NCI-H187 treated with DMSO at 0.1 percent for 48 hours (cell line): Measurements from ENCODE around the gene DAAM1.

ENCODE experiments used
- DNase-seq: peaks from one replicate; lab custom pipeline; 2025; lab: John Stamatoyannopoulos, UW

Gene DAAM1

GRCh38 chr14:59187802-59188460 is 536 bp upstream of the DAAM1 start:
- peak; percentile 24 for DNase-seq

GRCh38 chr14:59189091-59189785 is 771 bp downstream of the DAAM1 start:
- no peak for DNase-seq

GRCh38 chr14:59189786-59190368 is 1.4 kb downstream of the DAAM1 start:
- DNase-seq, result peak; percentile 81

GRCh38 chr14:59190372-59190771 is 1.9 kb downstream of the DAAM1 start:
- no peak for DNase-seq

GRCh38 chr14:59195912-59196311 is 7.4 kb downstream of the DAAM1 start:
- DNase-seq, result no peak

GRCh38 chr14:59197695-59198262 is 9.3 kb downstream of the DAAM1 start:
- DNase-seq, result no peak

- DNase-seq, result no peak
Observed at GRCh38 chr14:59199205-59199604, 10.7 kb downstream of the DAAM1 start.

GRCh38 chr14:59199614-59200013 is 11.1 kb downstream of the DAAM1 start:
- DNase-seq, result no peak

GRCh38 chr14:59200195-59200594 is 11.7 kb downstream of the DAAM1 start:
- DNase-seq, result no peak

- no peak for DNase-seq
Observed at GRCh38 chr14:59202031-59202430, 13.6 kb downstream of the DAAM1 start.

- no peak for DNase-seq
Observed at GRCh38 chr14:59204305-59204704, 15.8 kb downstream of the DAAM1 start.

GRCh38 chr14:59206892-59207291 is 18.4 kb downstream of the DAAM1 start:
- DNase-seq, result no peak

- no peak for DNase-seq
Observed at GRCh38 chr14:59207506-59207933, 19.1 kb downstream of the DAAM1 start.

- no peak for DNase-seq
Observed at GRCh38 chr14:59208224-59208814, 19.9 kb downstream of the DAAM1 start.

GRCh38 chr14:59208954-59209353 is 20.5 kb downstream of the DAAM1 start:
- DNase-seq, result no peak

- no peak for DNase-seq
Observed at GRCh38 chr14:59210621-59211020, 22.2 kb downstream of the DAAM1 start.

- DNase-seq, result peak; percentile 47
Observed at GRCh38 chr14:59213368-59214315, 25.2 kb downstream of the DAAM1 start.

GRCh38 chr14:59214702-59215302 is 26.3 kb downstream of the DAAM1 start:
- no peak for DNase-seq

- no peak for DNase-seq
Observed at GRCh38 chr14:59215322-59215721, 26.9 kb downstream of the DAAM1 start.

- DNase-seq, result no peak
Observed at GRCh38 chr14:59215757-59216156, 27.3 kb downstream of the DAAM1 start.

- no peak for DNase-seq
Observed at GRCh38 chr14:59217011-59217410, 28.5 kb downstream of the DAAM1 start.
